GM20431 (cell line): ENCODE measurements around the gene RAB11A.

Source experiments
- in situ Hi-C: fragments of 300-500 bp; cut with MseI, MboI; formaldehyde crosslinking; loops from one replicate; pipeline ENCODE4 v1.15.0; 2020; ENCODE audit warnings: low sequenced_read_pairs; ENCODE audit not compliant: unreplicated experiment

RAB11A gene

DNA sequence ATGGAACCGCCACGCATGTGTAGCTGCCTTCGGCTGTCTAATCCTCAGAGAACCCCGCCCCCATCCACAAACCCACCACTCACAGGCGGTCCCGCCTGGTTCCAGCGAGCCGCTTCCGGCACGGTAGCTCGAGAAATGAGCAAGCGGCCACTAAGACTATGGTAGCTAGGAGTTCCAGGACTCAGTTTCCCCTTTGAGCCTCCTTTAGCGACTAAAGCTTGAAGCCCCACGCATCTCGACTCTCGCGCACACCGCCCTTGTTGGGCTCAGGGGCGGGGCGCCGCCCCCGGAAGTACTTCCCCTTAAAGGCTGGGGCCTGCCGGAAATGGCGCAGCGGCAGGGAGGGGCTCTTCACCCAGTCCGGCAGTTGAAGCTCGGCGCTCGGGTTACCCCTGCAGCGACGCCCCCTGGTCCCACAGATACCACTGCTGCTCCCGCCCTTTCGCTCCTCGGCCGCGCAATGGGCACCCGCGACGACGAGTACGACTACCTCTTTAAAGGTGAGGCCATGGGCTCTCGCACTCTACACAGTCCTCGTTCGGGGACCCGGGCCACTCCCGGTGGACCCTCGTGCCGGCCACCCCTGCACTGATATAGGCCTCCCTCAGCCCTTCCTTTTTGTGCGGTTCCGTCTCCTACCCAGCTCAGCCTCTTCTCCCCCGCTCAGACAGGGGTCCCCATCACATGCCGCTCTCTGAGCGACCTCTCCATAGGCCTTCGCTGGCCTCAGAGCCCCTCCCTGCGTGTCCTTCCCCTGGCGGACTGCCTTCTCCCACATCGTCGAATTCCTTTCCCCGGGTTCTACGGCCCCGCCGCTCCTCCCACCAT, at the start of gene RAB11A:
Gene RAB11A (plus strand): TSS at position 366 of the 828 bp plus-strand sequence. CDS start 95 bp downstream, at position 461.
- in situ Hi-C loops = no loop called here

DNA sequence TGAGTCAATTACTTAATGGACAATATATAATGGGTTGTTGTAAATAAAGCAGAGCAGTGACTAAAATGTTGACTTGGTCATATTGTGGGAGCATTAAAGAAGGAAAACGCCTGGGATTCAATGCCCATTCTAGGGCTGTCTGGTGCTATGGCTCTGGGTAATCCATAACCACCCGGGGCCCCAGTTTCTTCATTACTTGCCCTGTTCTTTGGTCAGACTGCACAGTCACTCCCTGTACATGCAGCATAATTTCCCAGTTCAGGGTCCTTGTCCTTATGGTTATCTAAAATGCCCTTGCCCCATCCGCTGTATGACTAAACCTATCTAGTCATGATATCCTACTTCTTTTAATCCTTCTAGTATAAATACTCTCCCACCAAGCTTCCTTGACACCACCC, 49.7 kb upstream of the RAB11A start:
- in situ Hi-C loops = no loop called here

DNA sequence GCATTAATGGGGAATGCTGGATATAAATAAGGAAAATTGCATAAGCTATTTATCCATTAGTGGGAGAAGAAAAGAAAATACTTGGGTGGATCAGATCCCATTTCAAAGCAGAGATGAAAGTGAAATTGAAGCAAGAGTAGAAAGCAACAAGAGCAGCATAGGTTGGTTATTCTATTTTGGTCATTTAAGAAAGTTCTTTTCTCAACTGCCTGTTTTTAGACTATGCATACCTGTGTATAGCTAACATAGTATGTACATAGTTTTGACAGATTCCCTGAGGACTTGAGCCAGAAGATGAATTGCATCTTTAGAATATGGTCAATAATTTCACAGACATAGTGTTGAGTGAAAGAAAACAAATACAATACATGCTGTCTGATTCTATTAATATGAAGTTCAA, 48.2 kb upstream of the RAB11A start:
- in situ Hi-C loops = no loop called here

DNA sequence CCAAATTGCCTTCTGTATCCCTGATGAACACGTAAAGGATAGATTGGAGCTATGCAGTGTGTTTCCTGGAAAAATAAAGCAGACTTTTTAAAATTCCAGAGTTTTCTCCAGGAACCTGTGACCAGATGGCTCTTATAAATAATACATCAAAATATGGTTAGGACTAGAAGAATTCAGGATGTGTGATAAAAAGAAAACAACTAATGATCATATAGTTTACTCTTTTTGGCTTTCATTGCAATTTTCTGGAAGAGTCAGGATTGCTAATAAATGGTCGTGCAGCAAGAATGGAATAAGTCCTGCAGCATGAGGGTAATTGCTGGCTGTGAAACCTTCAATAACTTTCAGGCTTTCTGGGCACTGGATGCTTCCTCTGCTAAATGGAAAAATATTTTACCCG, 47.0 kb upstream of the RAB11A start:
- in situ Hi-C loops = no loop called here

DNA sequence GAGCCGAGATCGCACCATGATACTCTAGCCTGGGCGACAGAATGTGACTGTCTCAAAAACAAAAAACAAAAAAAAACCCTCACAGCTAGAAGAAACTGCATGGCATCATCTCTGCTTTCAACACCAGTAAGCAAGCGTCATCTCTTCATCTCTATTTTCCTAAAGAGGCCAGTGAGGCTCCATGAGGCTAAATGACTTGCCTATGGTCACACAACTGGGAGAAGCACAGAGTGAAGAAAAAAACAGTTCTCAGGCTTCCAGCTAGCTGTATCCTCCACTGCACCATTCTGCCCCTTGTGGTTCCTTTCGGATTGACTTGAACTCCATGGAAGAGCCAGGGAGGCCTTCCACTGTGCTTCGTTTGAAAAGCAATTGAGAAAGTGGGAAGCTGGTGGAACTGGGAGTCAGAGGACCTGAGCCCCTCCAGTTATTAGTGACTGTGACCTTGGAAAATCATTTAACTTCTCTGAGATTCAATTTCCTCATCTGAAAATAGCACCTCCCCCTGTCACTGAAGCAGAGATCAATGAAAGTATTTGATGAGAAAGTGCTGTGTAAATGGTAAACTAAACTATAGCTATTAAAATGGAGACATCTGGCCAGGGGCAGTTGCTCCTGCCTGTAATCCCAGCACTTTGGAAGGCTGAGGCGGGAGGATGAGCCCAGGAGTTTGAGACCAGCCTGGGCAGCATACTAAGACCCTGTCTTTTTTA, 45.1 kb upstream of the RAB11A start:
- in situ Hi-C loops = no loop called here

DNA sequence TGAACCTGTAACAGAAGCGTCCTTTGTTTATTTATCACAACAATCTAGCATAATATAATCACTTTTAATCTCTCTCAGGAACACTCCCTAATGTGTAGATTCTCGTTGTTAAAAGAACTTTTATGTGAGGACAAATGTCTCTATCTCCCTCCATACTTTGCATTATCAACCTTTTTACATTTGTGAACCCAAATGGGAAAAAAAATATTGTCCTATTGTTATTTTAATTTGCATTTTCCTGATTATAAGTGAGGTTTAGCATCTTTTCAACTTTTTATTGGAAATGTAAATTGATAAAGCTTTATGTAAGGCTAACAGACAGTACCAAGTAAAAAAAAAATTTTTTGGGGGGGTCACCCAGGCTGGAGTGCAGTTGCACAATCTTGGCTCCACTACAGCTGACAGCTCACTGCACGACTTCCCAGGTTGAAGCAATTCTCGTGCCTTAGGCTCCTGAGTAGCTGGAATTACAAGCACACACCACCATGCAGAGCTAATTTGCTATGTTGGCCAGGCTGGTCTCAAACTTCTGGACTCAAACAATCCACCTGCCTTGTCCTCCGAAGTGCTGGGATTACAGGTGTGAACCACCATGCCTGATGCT, 44.2 kb upstream of the RAB11A start:
- in situ Hi-C loops = loop anchor here (25.0 kb wide), 1 partner anchor 188 kb away; no protein-coding TSS in a partner anchor

DNA sequence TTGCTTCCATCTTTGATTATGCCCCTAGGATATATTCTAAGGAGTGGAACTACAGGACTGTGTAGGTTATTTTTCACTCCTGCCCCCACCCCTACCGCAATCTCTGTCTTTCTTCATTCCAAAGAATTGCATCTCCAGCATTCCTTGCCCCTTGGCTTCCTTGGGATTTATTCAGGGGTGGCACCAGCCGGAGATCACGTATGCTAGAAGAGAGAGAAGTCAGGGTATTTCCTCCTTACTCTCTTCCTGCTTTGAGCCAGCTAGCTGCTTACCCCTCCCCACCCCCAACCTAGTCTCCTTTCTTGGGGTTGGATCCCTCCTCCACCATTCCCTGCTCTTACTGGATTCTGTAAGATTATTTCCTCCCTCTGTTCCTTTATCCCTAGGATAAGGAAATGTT, 42.2 kb upstream of the RAB11A start:
- in situ Hi-C loops = loop anchor here (25.0 kb wide), 1 partner anchor 190 kb away; no protein-coding TSS in a partner anchor

DNA sequence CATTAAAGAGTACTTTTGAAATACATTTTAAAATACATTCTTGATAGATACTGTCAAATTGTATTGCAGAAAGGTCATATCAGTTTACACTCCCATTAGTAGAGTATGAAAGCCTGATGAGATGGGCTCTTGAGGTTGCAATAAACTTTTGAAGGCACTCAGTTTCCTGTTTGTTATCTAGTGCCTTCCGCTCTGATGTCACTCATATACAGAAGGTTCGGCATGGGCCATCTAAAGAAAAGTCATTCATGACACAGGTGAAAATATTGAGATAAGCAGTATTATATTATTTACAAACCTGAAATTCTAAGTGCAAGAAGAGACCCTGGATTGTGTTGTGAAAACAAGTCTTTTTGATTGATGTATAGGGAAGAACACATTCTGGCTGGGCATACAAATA, 40.7 kb upstream of the RAB11A start:
- in situ Hi-C loops = loop anchor here (25.0 kb wide), 1 partner anchor 191 kb away; no protein-coding TSS in a partner anchor

DNA sequence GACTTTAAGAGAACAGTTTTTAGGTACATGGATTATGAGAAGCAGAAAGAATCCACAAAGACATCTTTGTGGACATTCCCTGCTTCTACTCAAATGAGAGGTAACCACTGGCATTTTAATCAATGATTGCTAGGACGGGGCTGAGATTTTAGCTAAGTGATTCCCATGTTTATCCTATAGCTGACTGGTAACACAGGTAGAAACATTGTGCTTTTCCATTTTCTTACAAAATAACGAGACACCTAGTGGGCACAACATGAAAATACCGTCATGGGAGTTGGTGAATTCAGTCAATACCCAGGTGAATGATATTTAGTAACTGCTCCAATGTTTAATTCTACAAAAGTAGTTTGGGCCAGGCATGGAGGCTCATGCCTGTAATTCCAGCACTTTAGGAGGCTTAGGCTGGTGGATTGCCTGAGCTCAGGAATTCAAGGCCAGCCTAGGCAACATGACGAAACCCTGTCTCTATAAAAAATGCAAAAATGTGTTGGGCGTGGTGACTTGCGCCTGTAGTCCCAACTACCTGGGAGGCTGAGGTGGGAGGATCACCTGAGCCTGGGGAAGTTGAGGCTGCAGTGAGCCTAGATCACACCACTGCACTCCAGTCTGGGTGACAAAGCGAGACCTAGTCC, 40.0 kb upstream of the RAB11A start:
- in situ Hi-C loops = loop anchor here (25.0 kb wide), 1 partner anchor 192 kb away; no protein-coding TSS in a partner anchor

DNA sequence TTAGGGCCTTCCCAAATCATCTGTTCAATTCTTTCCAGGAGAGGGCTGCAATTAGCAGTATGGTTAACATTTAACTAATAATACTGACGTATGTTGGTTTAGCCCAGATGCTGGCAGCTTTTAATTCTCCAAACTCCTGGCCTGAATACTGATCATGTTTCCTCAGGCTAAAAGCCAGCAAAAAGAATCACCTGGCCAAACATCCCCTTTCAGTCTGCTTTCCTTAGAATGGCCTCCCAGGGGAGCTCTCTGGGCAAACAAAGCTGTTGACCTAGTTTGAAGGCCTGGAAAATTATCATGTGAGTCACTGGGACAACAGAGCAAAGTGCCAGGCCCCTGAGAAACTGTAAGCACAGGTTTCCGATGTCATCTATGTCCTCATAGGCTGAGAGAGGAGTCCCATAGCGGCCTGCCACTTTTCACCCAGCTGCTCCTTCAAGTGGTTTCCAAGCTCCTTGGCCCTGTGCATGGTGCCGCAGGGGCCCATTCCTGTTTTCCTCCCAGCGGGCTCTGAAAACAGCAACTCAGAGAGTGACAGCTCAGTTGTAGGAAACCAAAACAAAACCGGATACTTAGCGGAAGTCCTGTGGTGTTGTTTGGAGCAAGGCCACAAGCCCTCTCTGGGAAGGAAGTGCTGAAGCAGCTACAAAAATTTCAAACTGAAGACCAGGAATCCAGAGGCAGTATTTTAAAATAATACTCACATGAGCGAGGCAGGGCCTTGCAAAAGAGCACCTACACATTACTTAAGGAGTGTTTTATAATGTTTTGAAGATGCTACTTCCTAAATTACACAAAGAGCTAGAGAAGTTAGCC, 36.5 kb upstream of the RAB11A start:
- in situ Hi-C loops = loop anchor here (25.0 kb wide), 1 partner anchor 195 kb away; no protein-coding TSS in a partner anchor

DNA sequence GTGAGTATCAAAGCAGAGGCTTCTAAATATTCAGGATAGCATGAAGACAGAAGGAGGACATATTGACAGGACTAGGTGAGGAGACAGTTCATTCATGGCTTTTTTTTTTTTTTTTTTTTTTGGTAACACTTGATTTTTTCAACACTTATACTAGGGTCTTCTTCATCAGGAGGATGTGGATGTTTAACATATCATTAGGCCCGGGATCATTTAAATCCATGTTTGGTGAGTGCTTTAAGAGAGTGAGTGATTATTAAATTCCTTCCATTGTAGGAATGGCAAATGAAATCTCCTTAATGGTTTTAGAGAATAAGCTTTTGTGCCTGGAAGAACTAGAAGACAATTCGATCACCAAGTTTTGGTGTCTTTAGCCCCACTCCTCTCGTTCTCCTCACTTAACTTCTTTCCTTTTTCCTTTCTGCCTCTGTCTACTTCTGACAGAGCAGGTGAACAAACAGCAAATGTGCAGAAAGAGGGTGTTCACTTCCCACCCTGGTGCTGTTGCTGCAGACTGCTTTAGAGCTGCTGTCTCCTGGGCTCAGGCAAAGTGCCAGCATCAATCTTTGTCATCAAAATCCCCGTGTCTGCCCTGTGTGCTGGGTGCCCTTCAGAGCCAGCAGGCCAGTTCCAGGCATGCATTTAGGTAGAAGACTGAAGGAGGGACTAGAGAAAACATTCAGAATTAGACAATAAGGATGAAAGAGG, 35.6 kb upstream of the RAB11A start:
- in situ Hi-C loops = loop anchor here (25.0 kb wide), 1 partner anchor 196 kb away; no protein-coding TSS in a partner anchor

DNA sequence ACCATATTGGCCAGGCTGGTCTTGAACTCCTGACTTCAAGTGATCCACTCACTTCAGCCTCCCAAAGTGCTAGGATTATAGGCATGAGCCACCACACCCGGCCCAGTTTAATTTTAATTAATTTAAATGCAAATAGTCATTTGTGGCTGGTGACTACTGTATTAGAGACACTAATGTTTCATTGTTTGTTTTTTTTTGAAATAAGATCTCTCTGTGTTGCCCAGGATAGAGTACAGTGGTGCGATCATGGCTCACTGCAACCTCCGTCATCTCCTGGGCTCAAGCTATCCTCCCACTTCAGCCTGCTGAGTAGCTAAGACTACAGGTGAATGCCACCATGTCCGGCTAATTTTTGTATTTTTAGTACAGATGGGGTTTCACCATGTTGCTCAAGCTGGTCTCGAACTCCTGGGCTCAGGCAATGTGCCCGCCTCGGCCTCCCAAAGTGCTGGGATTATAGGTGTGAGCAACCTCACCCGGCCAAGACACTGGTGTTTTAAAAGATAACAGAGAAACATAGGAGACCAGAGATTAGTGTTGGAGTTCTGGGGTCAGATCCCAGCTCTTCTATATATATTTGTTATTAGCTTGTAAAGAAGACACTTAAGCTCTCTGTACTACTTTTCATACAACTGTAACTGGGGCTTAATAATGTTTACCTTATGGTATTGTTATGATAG, 34.5 kb upstream of the RAB11A start:
- in situ Hi-C loops = loop anchor here (25.0 kb wide), 1 partner anchor 197 kb away; no protein-coding TSS in a partner anchor

DNA sequence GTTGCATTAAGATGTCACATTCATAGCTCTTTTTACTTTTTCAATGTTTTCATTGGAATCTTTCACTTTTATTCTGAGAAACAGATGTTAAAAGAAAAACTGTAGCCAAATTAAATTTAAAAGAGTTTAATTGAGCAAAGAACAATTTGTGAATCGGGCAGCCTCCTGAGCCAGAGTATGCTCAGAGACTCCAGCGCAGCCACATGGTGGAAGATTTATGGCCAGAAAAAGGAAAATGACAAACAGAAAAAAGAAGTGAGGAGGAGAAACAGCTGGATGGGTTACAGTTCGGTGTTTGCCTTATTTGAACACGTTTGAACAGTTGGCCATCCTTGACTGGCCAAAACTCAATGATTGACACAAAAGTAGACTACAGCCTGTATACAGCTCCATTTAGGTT, 33.8 kb upstream of the RAB11A start:
- in situ Hi-C loops = loop anchor here (25.0 kb wide), 1 partner anchor 198 kb away; no protein-coding TSS in a partner anchor

DNA sequence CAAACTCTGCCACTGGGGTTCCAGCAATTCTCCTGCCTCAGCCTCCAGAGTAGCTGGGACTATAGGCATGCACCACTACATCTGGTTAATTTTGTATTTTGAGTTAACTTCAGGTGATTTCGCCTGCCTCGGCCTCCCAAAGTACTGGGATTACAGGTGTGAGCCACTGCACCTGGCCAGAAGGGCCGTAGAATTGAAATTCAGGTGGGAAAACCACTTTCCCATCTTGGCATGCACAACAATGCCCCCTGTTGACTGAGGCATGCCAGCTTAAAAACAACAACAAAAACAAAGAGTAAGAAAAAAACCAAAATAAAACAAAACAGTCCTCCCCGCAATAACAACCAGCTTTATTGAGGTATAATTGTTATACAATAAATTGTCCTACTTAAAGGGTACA, 32.6 kb upstream of the RAB11A start:
- in situ Hi-C loops = loop anchor here (25.0 kb wide), 1 partner anchor 199 kb away; no protein-coding TSS in a partner anchor

DNA sequence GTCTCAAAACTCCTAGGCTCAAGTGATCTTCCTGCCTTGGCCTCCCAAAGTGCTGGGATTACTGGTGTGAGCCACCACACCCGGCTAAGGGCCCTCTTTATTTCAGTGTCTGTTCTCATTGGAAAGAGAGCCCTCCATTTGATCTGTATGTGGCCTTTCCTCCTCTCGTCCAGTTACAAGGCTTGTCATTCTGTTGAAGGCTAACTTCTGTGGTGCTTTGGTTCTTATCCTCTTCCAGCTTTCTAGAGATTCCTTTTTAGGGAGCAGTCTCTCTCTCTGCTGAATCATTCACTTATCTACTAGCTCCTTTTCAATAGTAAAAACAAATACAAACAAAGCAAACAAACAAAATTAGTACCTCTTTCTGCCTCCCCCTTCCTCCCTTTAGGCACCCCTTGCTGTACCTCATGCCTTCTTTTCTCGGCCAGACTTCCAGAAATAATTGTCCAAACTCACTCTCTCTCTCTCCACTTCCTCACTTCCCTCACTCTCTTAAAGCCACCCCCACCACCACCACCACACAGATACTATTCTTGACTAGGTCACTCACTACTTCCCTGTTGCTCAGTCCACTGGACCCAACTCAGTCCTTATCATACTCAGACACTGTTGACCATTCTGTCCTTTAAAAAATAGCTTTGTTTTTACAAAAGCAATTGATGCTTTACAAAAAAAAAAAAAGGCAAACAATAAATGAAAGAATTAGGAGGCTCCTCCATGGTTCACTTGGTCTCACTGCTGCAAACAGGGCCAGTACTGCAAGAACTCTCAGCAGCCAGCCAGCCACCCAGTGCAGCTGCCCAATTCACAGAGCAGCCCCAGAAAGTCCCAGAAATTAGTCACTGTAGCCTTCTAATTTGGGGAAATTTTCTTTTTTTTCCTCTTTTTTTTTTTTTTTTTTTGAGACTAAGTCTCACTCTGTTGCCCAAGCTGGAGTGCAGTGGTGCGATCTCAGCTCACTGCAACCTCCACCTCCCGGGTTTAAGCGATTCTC, 31.7 kb upstream of the RAB11A start:
- in situ Hi-C loops = loop anchor here (25.0 kb wide), 1 partner anchor 200 kb away; no protein-coding TSS in a partner anchor

DNA sequence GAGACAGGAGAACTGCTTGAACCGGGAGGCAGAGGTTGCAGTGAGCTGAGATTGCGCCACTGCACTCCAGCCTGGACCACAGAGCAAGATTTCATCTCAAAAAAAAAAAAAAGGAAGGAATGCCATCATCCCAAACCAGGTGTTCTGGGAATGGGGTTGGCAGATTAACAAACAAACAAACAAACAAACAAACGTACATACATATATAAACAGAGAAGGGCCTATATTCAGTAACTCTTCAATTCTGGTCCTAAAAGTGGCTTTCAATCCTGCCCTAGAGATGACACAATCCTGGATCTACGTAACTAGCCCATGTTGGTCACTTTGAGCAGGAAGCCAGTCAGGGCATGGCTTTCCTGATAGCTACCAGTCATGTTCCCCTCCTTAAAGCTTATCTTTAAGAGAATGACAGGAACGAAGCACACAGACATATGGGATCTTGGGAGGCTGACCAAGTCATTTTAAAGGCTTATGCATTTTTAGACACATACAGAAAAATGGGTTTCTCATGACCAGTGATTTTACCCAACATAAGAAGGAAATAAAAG, 29.9 kb upstream of the RAB11A start:
- in situ Hi-C loops = loop anchor here (25.0 kb wide), 1 partner anchor 202 kb away; no protein-coding TSS in a partner anchor
